ENCODE data around the gene MYH10.
"Not testable (repeated sequence)": the region's sequence is repeated elsewhere in the genome, so short reads cannot be mapped to it uniquely, and the experiment has no call there.

MYH10 gene

DNA sequence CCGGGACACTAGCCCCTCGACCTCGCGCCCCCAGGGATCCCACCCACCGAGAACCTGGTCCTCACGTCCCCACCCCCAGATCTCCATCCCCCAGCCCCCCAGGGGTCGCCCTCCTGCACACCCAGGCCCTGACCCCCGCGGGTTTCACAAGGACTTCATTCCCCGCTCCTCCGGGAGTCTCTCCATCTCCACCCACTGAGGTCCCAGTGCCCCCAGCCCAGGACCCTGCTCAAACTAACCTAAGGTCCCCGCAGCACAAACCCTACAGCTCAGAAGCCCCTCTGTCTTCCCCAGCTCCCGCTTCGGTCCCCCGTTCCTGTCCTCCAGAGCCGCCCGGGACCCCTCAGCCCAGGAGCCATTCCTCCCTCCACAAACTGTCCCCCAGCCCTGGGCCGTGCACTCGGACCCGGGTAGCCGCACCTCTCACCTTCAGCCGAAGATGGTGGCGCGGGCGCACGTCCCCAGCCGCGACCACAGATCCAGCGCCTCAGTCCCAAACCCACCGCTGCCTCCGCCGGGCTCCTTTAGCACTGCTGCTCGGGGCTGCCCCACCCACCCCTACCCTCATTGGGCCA, at the start of gene MYH10:
TSS of gene MYH10 (minus strand) at position 499 of the 575 bp plus-strand sequence. CDS start 7,479 bp downstream, outside the sequence.
- no peak for DNase-seq (ENCODE audit: low read depth)

DNA sequence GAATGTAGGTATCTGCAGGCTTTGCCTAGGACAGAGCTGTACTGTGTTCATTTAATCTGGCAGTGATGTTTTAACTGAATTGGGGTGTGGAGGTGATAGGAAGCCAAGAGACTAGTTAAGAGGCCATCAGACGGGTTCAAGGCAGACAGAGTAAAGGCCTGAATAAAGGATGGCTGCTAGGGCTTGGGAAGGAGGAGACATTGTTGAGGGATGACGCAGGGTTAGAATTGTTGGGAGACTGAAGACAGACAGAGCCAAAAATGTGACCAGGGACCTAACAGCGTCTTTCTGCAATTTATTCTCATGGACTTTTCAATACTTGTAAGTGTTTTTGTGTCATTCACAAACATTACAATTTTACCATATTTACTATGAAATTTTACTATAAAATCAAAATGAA, 48.6 kb upstream of the MYH10 start:
- no peak for DNase-seq (ENCODE audit: low read depth)

DNA sequence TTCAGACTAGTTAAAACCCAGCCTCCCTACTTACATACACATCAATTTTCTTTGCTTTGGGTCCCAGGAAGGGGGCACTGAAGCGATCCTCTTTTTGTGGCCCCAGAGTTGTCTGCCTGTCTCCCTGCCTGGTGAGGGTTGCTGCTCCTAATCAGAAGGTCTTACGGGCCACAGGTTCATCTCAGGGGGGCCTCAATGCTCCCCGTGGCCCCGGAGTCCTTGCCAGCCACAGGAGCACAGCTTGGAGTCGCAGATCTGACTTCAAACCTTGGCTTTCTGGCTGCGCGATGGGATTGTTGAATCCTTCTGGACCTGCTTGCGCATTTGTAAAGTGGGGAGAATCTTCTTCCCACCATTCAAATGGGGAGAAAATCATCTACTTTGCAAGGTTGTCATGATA, 44.8 kb upstream of the MYH10 start:
- no peak for DNase-seq (ENCODE audit: low read depth)

DNA sequence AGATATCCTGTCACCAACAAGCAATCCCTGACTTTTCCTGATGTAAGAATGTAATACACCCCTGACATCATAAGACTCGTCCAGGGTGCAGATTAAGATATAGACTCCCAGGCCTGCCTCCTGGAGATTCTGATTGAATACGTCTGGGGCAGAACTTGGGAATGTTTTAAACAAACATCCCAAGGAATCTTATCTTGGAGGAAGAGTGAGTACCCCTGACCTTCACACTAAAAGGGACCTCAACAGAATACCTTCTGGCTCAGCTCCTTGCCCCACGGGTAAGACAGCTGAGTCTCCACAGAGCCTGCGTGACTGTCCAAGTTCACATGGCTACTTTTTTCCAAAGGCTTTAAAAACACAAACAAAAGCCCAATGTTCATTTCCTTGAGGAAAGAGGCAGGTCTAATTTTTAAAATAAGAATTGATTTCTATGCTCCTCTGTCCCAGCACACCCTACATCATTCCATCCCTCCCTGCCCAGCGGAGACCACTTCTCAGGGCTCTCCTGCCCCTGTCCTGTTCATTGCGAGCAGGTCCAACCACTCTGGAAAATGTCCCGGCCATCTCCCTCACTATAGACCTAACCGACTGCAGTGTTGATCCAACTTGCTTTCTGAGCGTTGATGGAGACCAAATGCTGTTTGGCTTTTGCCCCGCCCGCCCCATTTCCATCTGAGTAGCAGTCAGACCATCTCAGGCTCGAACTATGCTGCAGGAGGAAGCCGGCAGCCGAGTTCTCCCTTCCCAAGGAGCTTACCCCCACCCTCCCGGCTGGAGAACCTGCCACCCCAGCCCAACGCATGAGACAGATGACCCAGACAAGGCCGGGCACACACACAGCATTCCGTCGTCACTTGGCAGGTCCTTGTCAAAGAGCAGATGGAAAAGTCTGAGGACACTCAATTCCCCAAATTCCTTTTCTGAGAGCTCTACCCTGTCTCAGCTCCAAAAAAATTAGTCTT, 44.1 kb upstream of the MYH10 start:
- no peak for DNase-seq (ENCODE audit: low read depth)

DNA sequence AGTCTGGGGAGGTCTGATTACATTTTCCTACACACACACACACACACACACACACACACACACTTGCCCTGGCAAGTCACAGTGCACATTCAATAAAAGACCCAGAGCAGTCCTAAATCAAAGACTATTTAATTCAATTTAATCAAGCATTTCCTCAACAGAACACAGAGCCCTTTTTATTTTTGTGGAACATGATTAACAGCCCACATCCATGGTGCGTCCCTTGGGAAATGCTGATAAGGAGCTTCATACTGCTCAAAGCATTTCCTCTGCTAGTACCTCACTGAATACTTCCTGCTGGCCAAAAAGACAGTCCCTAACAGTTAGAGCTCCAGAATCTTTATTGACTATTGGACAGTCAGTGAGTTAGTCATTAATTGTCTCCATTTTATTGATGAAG, 43.1 kb upstream of the MYH10 start:
- no peak for DNase-seq (ENCODE audit: low read depth)

DNA sequence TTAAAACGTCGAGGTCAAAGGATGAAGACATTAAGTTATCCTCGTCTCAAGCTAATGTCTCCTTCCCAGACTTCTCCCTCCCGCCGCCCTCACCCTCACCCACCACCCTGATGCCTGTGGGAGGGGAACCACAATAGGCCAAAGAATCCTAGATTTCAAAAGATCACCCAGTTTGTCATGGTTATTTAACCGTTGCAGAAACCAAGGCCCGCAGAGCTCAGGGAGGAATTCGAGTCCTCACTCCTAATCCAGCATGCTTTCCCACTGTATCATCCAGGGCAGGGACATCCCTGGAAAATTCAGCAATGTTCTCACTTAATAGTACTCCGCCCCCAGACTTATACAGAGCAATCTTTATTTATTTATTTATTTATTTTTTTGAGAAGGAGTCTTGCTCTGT, 41.8 kb upstream of the MYH10 start:
- DNase-seq (ENCODE audit: low read depth), result no peak

DNA sequence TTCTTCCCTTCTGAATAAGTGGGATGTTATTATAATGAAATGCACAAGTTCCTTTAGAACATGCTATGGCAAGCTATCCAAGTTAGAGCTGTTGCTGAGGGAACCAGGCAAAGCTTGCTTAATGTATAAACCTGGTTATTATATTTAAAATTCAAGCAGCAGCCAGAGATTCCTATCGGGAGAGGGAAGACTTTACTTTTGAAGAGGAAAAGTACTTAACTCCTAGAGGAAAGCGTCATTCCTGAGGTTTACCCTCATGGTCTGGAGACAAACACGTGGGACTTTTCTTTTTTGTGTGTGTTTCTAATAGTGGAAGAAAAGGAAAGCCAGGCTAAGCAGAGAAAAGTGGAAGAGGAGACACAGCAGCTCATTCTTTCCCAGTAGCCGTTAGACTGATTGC, 39.9 kb upstream of the MYH10 start:
- no peak for DNase-seq (ENCODE audit: low read depth)

DNA sequence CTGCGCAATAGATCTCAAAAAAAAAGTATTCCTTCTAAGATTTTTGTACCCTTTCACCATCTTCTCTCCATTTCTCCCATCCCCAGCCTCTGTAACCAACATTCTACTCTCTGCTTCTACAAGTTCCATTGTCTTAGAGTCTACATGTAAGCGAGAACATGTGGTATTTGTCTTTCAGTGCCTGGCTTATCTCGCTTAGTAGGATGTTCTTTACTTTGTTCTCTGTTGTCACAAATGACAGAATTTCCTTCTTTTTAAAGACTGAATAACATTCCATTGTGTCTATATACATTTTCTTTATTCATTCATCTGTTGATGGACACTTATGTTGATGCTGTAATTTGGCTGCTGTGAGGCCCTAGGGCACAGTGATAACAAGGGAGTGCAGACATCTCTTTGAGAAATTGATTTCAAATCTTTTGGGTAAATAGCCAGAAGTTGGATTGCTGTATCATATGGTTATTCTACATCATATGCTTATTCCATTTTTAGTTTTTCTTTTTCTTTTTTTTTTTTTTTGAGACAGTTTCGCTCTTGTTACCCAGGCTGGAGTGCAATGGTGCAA, 37.7 kb upstream of the MYH10 start:
- no peak for DNase-seq (ENCODE audit: low read depth)

DNA sequence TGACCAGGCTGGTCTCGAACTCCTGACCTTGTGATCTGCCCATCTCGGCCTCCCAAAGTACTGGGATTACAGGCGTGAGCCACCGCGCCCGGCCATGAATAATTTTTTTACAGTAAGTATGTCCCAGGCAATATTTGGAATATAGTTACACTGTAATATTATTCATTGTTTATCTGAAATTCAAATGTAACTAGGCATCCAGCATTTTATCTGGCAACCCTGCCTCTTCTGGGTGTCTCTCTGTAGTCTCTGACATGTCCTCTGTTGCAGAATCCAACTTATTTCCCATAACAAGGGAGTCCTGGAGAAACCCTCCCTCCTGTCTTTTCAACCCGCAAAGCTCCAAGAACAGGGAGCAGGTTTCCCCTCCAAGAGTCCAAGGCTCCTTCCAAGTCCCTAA, 36.9 kb upstream of the MYH10 start:
- no peak for DNase-seq (ENCODE audit: low read depth)

DNA sequence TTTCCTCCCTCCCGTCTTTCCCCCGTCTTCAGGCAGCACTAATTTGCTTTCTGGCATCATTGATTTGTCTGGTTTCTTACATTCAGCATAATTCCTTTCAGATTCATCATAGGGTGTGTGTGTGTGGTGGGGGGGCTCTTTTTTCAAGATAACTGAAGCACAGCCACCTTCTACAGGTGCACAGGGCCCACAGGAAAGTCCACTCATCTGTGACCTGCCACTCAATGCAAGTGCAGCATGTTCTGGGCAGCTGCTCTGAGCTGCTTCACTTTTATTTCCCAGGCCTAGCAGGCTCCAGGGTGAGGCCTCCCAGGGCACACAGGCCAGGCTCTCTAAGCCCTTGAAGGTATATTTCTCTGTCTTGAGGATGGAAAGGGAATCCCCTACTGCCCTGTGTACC, 35.2 kb upstream of the MYH10 start:
- no peak for DNase-seq (ENCODE audit: low read depth)

DNA sequence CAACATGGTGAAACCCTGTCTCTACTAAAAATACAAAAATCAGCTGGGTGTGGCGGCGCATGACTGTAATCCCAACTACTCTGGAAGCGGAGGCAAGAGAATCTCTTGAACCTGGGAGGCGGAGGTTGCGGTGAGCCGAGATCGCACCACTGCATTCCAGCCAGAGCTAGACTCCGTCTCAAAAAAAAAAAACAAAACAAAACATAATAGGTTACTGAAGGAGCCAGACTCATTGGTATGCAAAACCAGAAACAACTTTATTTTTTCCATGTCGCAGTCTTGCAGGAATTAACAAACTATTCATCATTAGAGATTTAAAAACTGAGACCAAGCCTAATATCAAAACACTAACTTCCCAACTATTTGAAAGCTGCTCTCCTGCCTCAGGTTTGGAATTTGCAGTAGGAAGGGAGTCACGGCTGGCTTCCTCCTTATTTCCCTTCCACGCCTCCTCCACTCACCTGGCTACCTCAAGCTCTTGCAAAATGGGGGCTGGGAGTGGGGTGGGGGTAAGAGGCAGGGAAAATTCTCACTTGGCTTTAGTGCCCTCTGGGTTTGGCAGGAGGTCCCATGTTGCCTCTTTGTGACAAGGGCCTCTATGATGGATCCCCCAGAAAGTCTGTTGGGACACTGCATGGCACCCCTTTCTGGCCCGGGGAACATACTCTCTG, 34.1 kb upstream of the MYH10 start:
- no peak for DNase-seq (ENCODE audit: low read depth)

DNA sequence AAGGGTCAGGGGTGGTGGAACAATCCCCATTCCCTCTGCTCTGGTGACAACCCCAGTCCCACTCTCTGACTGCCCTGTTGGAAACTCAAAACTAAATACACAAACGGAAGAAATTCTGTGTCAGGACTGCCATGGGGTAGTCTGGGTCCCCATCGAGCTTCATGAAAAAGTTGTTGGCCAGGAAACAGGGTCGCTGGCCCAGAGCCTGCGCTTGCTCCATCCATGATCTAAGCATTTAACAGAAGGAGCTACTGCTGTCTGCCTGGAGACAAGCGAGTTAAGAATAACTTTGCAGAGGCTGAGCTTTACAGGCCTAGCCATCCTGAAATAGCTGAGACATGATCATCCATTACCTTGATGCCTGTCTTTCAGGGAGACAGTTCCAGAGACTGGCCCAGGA, 32.4 kb upstream of the MYH10 start:
- DNase-seq (ENCODE audit: low read depth), result no peak

DNA sequence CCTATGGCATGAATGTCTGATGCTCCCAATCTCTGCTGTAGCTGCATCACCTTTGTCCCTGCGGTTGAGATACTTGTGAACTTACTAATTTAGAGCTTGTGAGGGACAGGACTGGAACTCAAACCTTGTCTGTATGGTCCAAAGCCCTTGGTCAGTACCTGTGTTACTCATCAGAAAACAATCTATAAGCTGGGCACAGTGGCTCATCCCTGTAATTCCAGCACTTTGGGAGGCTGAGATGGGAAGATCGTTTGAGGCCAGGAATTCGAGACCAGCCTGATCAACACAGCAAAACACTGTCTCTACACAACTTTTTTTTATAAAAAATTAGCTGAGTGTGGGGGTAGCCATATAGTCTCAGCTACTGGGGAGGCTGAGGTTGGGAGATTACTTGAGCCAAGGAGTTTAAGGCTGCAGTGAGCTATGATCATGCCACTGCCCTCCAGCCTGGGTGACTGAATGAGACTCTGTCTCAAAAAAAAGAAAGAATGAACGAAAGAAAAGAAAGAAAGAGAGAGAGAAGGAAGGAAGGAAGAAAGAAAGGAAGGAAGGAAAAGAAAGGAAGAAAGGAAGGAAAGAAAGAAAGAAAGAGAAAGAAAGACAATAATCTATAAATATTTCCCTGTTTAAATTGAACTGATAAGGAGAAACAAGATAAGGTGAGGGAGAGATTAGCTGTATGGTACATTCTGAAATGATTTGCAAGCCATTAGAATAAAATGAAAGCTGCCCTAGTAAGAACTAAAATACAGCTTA, 31.7 kb upstream of the MYH10 start:
- DNase-seq (ENCODE audit: low read depth), result no peak

DNA sequence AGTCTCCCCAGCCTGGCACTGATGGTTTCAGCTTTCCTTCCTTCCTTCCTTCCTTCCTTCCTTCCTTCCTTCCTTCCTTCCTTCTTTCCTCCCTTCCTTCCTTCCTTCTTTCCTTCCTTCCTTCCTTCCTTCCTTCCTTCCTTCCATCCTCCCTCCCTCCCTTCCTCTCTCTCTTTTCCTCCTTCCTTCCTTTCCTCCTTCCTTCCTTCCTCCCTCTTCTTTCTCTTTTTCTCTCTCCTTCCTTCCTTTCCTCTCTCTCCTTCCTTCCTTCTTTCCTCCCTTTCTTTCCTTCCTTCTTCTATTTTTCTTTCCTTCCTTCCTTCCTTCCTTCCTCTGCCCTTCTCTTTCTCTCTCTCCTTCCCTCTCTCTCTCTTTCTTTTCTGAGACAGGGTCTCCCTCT, 30.2 kb upstream of the MYH10 start:
- not testable (repeated sequence) for DNase-seq (ENCODE audit: low read depth)

DNA sequence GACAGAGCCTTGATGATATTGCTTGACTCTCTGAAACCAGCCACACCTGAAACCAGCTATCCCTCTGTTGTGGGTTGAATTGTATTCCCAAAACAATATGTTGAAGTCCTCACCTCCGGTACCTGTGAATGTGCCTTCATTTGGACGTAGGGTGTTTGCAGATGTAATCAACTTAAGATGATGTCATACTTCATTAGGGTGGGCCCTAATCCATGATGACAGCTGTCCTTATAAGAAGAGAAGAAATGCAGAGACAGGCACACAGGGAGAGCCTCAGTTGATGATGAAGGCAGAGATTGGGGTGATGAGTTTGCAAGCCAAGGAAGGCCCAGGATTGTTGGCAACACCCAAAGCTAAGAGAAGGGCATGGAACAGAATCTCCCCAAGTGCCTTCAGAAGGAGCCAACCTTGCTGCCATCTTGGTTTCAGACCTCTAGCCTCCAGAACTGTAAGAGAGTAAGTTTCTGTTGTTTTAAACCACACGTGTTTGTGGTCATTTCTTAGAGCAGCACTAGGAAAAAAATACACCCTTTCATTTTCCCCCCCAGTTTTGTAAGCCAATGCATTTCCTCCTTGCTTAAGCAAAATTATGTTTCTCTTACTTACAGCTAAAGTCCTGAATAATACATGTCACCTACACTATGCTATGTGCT, 29.4 kb upstream of the MYH10 start:
- no peak for DNase-seq (ENCODE audit: low read depth)

DNA sequence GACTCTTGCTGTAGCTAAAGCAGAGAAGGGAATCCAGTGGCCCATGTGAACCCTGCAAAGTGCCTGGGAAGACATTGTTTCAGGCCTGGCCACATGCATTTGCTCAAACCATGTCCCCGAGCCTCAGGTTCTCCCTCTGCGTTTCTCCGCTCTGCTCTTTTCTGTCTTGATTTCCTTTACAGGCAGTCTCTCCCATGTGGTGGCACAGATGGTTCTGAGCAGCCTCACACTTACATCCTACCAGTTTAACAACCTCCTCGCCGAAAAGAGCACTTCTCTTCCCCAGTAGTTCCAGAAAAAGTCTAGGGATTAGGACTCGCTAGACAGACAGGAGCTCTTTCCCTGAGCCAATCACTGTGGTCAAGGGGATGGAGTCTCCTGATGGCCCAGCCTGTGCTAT, 28.3 kb upstream of the MYH10 start:
- DNase-seq (ENCODE audit: low read depth), result no peak

DNA sequence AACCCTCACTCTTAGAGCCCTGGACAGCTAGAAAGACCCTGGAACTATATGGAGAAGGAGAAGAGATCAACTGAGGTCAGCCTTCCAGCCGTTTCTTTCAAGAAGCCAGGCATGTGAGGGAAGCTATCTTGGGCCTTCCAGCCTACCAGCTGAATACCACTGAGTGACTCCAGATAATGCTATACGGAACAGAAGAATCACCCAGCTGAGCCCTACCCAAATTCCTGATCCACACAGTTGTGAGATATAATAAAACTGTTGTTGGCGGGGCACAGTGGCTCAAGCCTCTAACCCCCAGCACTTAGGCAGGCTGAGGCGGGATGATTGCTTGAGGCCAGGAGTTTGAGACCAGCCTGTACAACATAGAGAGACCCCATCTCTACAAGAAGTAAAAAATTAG, 26.2 kb upstream of the MYH10 start:
- no peak for DNase-seq (ENCODE audit: low read depth)

DNA sequence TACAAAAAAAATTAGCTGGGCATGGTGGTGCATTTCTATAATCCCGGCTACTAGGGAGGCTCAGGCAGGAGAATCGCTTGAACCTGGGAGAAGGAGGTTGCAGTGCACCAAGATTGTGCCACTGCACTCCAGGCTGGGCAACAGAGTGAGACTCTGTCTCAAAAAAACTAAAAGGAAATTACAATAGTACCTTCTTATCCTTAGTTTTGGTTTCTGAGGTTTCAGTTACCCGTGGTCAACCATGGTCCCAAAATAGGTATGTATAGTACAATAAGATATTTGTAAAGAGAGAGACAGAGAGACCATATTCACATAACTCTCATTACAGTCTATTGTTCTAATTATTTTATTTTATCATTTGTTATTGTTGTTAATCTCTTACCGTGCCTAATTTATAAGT, 24.3 kb upstream of the MYH10 start:
- DNase-seq (ENCODE audit: low read depth), result no peak

DNA sequence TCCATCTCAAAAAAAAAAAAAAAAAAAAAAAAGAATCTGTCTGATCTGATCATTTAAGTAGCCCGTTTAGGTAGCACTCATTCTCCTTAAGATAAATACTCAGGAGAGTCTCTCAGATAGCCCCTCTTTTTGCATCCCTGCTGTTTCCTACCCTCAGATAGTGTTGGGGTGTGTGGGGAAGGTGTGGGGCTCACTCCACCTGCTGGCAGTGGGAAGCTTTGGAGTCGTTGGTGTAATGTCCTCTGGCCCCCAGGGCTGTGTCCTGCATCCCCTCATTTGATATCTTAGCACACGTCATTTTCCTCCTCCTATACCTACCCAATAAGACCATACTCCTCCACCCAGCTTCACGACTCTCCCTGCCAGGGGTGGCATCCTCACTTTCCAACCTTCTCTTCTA, 20.5 kb upstream of the MYH10 start:
- DNase-seq (ENCODE audit: low read depth), result no peak

DNA sequence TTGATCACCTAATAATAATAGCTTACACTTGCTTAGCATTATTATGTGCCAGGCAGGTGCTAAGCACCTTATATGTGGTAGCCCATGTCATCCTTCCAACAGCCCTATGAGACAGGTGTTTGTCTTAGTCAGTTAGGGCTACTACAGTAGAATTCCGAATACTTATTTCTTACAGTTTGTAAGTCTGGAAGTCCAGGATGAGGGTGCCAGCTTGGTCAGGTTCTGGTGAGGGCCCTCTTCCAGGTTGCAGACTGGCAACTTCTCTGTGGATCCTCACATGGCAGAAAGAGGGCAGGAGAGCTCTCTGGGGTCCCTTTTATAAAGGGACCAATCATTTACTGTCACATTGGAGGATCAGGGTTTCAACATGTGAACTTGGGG, 19.6 kb upstream of the MYH10 start:
- no peak for DNase-seq (ENCODE audit: low read depth)
